ENCODE results near the gene FAF1.

- TF ChIP-seq, protein P1, sequence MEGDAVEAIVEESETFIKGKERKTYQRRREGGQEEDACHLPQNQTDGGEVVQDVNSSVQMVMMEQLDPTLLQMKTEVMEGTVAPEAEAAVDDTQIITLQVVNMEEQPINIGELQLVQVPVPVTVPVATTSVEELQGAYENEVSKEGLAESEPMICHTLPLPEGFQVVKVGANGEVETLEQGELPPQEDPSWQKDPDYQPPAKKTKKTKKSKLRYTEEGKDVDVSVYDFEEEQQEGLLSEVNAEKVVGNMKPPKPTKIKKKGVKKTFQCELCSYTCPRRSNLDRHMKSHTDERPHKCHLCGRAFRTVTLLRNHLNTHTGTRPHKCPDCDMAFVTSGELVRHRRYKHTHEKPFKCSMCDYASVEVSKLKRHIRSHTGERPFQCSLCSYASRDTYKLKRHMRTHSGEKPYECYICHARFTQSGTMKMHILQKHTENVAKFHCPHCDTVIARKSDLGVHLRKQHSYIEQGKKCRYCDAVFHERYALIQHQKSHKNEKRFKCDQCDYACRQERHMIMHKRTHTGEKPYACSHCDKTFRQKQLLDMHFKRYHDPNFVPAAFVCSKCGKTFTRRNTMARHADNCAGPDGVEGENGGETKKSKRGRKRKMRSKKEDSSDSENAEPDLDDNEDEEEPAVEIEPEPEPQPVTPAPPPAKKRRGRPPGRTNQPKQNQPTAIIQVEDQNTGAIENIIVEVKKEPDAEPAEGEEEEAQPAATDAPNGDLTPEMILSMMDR (IDR thresholded peaks at IDR 0.05): no peak
- no peak for TF ChIP-seq POLR2AphosphoS5 (IDR thresholded peaks at IDR 0.05)
Observed at GRCh38 chr1:50417946-50418599, 542.0 kb downstream of the FAF1 start.
